GM15510 (cell line): ENCODE data around the gene CEP20.

ENCODE experiments used
- POLR2A ChIP-seq: IDR thresholded peaks from 3 replicates; pipeline ENCODE4 v1.6.1; 2011; ENCODE audit warnings: borderline replicate concordance; ENCODE audit not compliant: insufficient read length; ENCODE audit errors: extremely low read depth

The CEP20 gene

GRCh38 chr16:15854906-15855703, 33.3 kb downstream of the CEP20 start:
- TF ChIP-seq POLR2A = no peak

- TF ChIP-seq POLR2A = no peak
Measured at GRCh38 chr16:15854061-15854460, 34.3 kb downstream of the CEP20 start.

GRCh38 chr16:15853021-15853420, 35.4 kb downstream of the CEP20 start:
- no peak for TF ChIP-seq POLR2A

- no peak for TF ChIP-seq POLR2A
Measured at GRCh38 chr16:15849209-15849981, 39.0 kb downstream of the CEP20 start.

- no peak for TF ChIP-seq POLR2A
Measured at GRCh38 chr16:15847611-15848175, 40.7 kb downstream of the CEP20 start.

GRCh38 chr16:15846510-15846909, 41.9 kb downstream of the CEP20 start:
- no peak for TF ChIP-seq POLR2A

- no peak for TF ChIP-seq POLR2A
Measured at GRCh38 chr16:15843635-15844279, 44.6 kb downstream of the CEP20 start.

GRCh38 chr16:15837761-15838160, 50.6 kb downstream of the CEP20 start:
- TF ChIP-seq POLR2A = no peak

GRCh38 chr16:15836965-15837611, 51.3 kb downstream of the CEP20 start:
- TF ChIP-seq POLR2A = no peak

GRCh38 chr16:15836074-15836473, 52.3 kb downstream of the CEP20 start:
- no peak for TF ChIP-seq POLR2A

- TF ChIP-seq POLR2A = no peak
Measured at GRCh38 chr16:15835136-15835878, 53.1 kb downstream of the CEP20 start.

GRCh38 chr16:15834502-15834901, 53.9 kb downstream of the CEP20 start:
- no peak for TF ChIP-seq POLR2A

GRCh38 chr16:15833541-15833940, 54.9 kb downstream of the CEP20 start:
- no peak for TF ChIP-seq POLR2A

GRCh38 chr16:15832241-15832640, 56.2 kb downstream of the CEP20 start:
- TF ChIP-seq POLR2A = no peak
